Nephron progenitor cell (in vitro differentiated cells): Measurements from ENCODE around the gene OSBP2.
A peak's percentile ranks its signal among the peaks of the same experiment; 100 is the strongest.

ENCODE experiments used
- DNase-seq: peaks from one replicate; pipeline ENCODE4 v3.0.0; 2021
- H3K27ac Mint-ChIP-seq: 2 replicates; pipeline ENCODE4 v1.8.0; 2021; ENCODE audit warnings: mild to moderate bottlenecking, moderate library complexity, mixed read lengths
- H3K27me3 Mint-ChIP-seq: 2 replicates; pipeline ENCODE4 v1.8.0; 2021; ENCODE audit warnings: mild to moderate bottlenecking, low read depth, mixed read lengths; ENCODE audit not compliant: poor library complexity
- H3K36me3 Mint-ChIP-seq: 2 replicates; pipeline ENCODE4 v1.8.0; 2021; ENCODE audit warnings: low read depth, mixed read lengths
- H3K4me1 Mint-ChIP-seq: 2 replicates; pipeline ENCODE4 v1.8.0; 2021; ENCODE audit warnings: mixed read lengths
- H3K4me3 Mint-ChIP-seq: 2 replicates; pipeline ENCODE4 v1.8.0; 2021; ENCODE audit warnings: mild to moderate bottlenecking, moderate library complexity, mixed read lengths
- H3K9me3 Mint-ChIP-seq: 2 replicates; pipeline ENCODE4 v1.8.0; 2021; ENCODE audit warnings: mild to moderate bottlenecking, moderate library complexity, mixed read lengths
- TF ChIP-seq, protein P1 (sequence below): fragments of 200-600 bp; sonication (generic); IDR thresholded peaks from 2 replicates; pipeline ENCODE4 v1.5.0; 2021; ENCODE audit warnings: antibody characterized with exemption

Gene OSBP2

DNA sequence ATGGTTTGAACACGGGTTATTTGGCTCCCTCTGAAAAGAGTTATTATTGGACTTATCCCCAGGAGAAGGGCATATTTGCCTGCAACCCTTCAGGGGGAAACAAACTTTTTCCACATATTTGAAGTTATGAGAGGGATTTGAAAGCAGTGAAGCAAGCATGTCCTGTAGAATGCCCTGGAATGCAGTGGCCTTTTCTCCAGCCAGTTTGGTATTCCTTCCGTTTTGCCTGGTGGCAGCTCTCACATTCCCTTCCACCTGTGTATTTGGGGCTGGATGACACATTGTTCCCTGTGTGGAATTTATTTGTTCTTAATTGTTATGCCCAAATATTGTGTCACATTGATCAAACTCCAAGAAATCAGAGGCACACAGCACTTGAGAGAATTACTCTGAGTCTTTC lies 59.0 kb downstream of the OSBP2 start:
- no peaks in the 10 kb centered on the region for H3K9me3 Mint-ChIP-seq
- H3K4me1 Mint-ChIP-seq: peaks cover 8% of the 10 kb centered on the region
- H3K4me3 Mint-ChIP-seq: no peak overlapping the region
- TF ChIP-seq, protein P1, sequence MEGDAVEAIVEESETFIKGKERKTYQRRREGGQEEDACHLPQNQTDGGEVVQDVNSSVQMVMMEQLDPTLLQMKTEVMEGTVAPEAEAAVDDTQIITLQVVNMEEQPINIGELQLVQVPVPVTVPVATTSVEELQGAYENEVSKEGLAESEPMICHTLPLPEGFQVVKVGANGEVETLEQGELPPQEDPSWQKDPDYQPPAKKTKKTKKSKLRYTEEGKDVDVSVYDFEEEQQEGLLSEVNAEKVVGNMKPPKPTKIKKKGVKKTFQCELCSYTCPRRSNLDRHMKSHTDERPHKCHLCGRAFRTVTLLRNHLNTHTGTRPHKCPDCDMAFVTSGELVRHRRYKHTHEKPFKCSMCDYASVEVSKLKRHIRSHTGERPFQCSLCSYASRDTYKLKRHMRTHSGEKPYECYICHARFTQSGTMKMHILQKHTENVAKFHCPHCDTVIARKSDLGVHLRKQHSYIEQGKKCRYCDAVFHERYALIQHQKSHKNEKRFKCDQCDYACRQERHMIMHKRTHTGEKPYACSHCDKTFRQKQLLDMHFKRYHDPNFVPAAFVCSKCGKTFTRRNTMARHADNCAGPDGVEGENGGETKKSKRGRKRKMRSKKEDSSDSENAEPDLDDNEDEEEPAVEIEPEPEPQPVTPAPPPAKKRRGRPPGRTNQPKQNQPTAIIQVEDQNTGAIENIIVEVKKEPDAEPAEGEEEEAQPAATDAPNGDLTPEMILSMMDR: no peak
- no peak overlapping the region for H3K27ac Mint-ChIP-seq
- no peaks in the 10 kb centered on the region for H3K36me3 Mint-ChIP-seq
- peaks cover 3% of the 10 kb centered on the region for H3K27me3 Mint-ChIP-seq
- DNase-seq: no peak

GRCh38 chr22:30754521-30754920 lies 59.8 kb downstream of the OSBP2 start:
- H3K4me1 Mint-ChIP-seq: peaks cover 8% of the 10 kb centered on the region
- peaks cover 3% of the 10 kb centered on the region for H3K27me3 Mint-ChIP-seq
- no peak overlapping the region for H3K4me3 Mint-ChIP-seq
- TF ChIP-seq, protein P1: no peak
- H3K36me3 Mint-ChIP-seq: no peaks in the 10 kb centered on the region
- H3K9me3 Mint-ChIP-seq: no peaks in the 10 kb centered on the region
- H3K27ac Mint-ChIP-seq: no peak overlapping the region
- no peak for DNase-seq

- no peaks in the 10 kb centered on the region for H3K36me3 Mint-ChIP-seq
- H3K9me3 Mint-ChIP-seq: no peaks in the 10 kb centered on the region
- no peak overlapping the region for H3K27ac Mint-ChIP-seq
- peak; percentile 41 for DNase-seq
- no peak overlapping the region for H3K4me3 Mint-ChIP-seq
- TF ChIP-seq, protein P1: peak; percentile 52
- peaks cover 8% of the 10 kb centered on the region for H3K4me1 Mint-ChIP-seq
- peaks cover 3% of the 10 kb centered on the region for H3K27me3 Mint-ChIP-seq
Observed at GRCh38 chr22:30754971-30755758, 60.5 kb downstream of the OSBP2 start.

DNA sequence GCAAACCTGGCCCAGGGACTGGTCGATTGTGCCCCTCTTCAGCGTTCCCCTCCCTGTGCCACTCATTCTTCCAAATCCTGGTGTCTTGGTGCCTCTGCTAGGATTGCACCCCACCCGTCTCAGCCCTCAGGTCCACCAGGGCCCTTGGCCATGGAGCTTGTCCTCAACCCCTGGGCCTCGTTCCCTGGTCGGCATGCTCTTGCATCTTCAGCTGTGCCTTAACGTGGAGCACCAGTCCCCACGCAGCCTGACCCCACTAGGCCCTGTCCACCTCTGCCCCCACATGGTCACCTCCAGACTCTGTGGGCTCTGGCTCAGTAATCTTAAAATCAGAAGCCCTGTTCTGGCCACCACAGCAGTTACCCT lies 61.1 kb downstream of the OSBP2 start:
- H3K36me3 Mint-ChIP-seq: no peaks in the 10 kb centered on the region
- no peaks in the 10 kb centered on the region for H3K9me3 Mint-ChIP-seq
- no peak for DNase-seq
- peaks cover 8% of the 10 kb centered on the region for H3K4me1 Mint-ChIP-seq
- TF ChIP-seq, protein P1: no peak
- no peak overlapping the region for H3K27ac Mint-ChIP-seq
- H3K4me3 Mint-ChIP-seq: no peak overlapping the region
- peaks cover 3% of the 10 kb centered on the region for H3K27me3 Mint-ChIP-seq

DNA sequence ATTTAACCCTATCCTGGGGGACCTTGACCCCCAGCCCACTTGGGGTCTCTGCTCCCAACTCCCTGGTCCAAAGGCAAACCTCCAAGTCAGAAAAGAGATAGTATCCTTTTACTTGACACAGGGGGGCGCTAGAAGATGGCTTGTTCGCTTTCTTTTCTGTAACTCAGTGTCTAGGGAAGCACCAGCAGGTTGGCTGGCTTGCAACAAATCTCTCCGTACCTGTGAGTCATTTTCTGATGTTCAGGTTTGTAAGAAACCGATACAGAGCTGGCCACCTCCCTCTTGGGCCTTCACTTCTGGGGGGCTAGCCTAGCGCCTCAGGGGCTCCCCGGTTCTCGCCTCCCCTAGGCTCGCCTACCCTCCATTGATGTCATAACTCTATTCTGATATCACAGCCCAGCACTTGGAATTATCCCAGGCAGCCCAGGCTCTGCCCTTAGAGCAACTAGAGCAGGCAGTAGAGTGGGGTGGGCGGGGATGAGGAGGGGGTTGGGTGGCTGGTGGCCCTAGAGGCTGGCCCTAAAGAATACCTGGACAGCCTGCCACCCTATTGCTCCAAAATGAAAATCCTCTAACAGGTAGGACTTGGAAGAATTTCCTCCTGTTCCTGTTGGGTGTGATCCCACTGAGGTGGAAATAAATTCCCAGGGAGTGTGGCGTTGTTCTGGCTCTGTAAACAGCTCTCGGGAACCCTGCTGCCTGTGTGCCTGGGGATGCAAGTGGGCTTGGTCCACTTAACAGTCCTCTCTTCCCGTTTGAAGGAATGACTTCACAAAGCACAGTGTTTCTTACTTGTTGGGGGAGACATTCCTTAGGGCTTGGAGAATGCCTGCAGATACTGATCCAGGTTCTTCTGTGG lies 69.4 kb downstream of the OSBP2 start:
- Mint-ChIP-seq H3K4me3 (no peak overlapping the region), H3K9me3 (no peaks in the 10 kb centered on the region), H3K36me3 (no peaks in the 10 kb centered on the region), H3K4me1 (peaks cover 12% of the 10 kb centered on the region), H3K27ac (no peak overlapping the region), H3K27me3 (peaks cover 4% of the 10 kb centered on the region)
- TF ChIP-seq, protein P1: peak; percentile 67
- peak; percentile 60 for DNase-seq
